Mucosa of stomach (tissue), 1 donor: Measurements from ENCODE around the gene AKT2.
A peak's percentile ranks its signal among the peaks of the same experiment; 100 is the strongest.

ENCODE experiments used
- H3K27me3 ChIP-seq: one replicate; pipeline ENCODE4 v1.7.0; 2013; ENCODE audit warnings: mild to moderate bottlenecking, low read length; ENCODE audit not compliant: control insufficient read depth, insufficient read depth
- H3K36me3 ChIP-seq: one replicate; pipeline ENCODE4 v1.7.0; 2013; ENCODE audit warnings: low read length; ENCODE audit not compliant: control insufficient read depth, insufficient read depth
- H3K4me1 ChIP-seq: one replicate; pipeline ENCODE4 v1.7.0; 2013; ENCODE audit warnings: mild to moderate bottlenecking, low read length; ENCODE audit not compliant: control insufficient read depth, insufficient read depth
- H3K4me3 ChIP-seq: one replicate; pipeline ENCODE4 v1.7.0; 2013; ENCODE audit warnings: low read length
- H3K9ac ChIP-seq: one replicate; pipeline ENCODE4 v1.7.0; 2013; ENCODE audit warnings: mild to moderate bottlenecking, low read length, moderate library complexity
- H3K9me3 ChIP-seq: one replicate; pipeline ENCODE4 v1.7.0; 2013; ENCODE audit warnings: mild to moderate bottlenecking, low read length, moderate library complexity; ENCODE audit not compliant: control insufficient read depth
- donor health status: Pancreatic carcinoma.

AKT2 gene

DNA sequence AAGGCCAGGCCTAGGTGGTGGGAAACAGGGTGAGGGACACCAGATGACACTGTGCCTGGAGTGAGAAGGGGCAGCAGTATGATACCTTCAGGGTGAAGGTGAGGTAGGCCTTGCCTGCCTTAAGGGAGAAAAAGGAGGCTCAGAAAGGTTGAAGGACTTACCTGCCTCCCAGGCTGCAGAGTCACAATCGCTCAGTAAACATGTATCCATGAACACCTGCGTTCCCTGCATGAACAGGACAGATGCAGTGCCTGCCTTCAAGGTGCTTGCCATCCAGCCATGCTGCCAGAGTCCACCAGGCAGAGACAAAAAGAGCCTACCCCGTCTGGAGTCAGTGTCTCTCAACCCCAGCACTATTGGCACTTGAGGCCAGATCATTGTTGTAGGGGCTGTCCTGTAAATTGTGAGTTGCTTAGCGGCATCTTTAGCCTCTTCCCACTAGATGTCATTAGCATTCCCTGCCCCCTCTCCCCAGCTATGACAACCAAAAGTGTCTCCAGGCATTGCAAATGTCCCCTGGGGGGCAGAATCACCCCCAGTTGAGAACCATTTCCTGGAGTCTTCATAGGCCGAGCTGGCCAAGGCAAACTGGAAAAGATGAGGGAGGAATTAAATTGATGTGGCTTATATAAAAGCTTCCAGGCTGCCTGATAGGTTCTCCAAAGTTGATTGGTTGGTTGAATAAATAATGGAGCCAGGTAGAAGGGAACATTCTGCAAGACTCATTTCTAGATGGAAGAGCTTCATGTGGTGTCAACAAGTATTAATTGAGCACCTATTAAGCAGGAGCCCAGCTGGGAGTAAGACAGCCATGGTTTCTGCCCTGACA, 92.2 kb downstream of the AKT2 start:
- Histone ChIP-seq H3K9ac (no peak overlapping the region), H3K4me1 (peaks cover 5% of the 10 kb centered on the region), H3K27me3 (no peaks in the 10 kb centered on the region), H3K9me3 (no peaks in the 10 kb centered on the region), H3K36me3 (no peaks in the 10 kb centered on the region), H3K4me3 (no peak overlapping the region)

- H3K4me3 ChIP-seq = no peak overlapping the region
- H3K36me3 ChIP-seq = no peaks in the 10 kb centered on the region
- H3K4me1 ChIP-seq = peaks cover 5% of the 10 kb centered on the region
- peak overlapping the region; percentile 47 for H3K9ac ChIP-seq
- H3K27me3 ChIP-seq = no peaks in the 10 kb centered on the region
- no peaks in the 10 kb centered on the region for H3K9me3 ChIP-seq
Measured at GRCh38 chr19:40191836-40192646, 93.1 kb downstream of the AKT2 start.

GRCh38 chr19:40190891-40191835, 94.0 kb downstream of the AKT2 start, which contains the start of gene MAP3K10:
Gene MAP3K10 (plus strand): TSS chr19:40191426. CDS start chr19:40192032, 606 bp downstream.
- H3K27me3 ChIP-seq = no peaks in the 10 kb centered on the region
- peak within 1 kb of the TSS; percentile 38 for H3K4me3 ChIP-seq
- peak within 1 kb of the TSS; percentile 78 for H3K9ac ChIP-seq
- peaks cover 5% of the 10 kb centered on the region for H3K4me1 ChIP-seq
- H3K36me3 ChIP-seq = no peaks in the 10 kb centered on the region
- H3K9me3 ChIP-seq = no peaks in the 10 kb centered on the region

GRCh38 chr19:40184273-40184672, 100.9 kb downstream of the AKT2 start:
- Histone ChIP-seq H3K27me3 (no peaks in the 10 kb centered on the region), H3K4me1 (no peaks in the 10 kb centered on the region), H3K4me3 (no peak overlapping the region), H3K36me3 (no peaks in the 10 kb centered on the region), H3K9me3 (no peaks in the 10 kb centered on the region), H3K9ac (no peak overlapping the region)
